Measurements from ENCODE around the gene TMEM95.

TMEM95 gene

DNA sequence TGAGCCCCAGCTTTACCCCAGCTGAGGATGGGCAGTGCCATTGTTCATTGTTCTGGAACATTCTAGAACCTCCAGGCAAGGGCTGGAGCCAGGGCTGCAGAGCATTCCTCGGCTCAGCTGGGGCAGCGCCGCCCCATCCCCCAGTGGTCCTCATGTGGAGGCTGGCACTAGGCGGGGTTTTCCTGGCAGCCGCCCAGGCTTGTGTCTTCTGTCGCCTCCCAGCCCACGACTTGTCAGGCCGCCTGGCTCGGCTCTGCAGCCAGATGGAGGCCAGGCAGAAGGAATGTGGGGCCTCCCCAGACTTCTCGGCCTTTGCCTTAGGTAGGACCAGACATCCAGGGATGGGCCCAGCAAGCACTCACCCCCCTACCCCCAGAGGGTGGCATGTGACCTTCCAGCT, at the start of gene TMEM95:
Gene TMEM95 (plus strand): TSS at position 104 of the 400 bp plus-strand sequence. CDS start 49 bp downstream, at position 153.
- DNase-seq (ENCODE audit: low spot score), result no peak
- TF ChIP-seq, protein P1, sequence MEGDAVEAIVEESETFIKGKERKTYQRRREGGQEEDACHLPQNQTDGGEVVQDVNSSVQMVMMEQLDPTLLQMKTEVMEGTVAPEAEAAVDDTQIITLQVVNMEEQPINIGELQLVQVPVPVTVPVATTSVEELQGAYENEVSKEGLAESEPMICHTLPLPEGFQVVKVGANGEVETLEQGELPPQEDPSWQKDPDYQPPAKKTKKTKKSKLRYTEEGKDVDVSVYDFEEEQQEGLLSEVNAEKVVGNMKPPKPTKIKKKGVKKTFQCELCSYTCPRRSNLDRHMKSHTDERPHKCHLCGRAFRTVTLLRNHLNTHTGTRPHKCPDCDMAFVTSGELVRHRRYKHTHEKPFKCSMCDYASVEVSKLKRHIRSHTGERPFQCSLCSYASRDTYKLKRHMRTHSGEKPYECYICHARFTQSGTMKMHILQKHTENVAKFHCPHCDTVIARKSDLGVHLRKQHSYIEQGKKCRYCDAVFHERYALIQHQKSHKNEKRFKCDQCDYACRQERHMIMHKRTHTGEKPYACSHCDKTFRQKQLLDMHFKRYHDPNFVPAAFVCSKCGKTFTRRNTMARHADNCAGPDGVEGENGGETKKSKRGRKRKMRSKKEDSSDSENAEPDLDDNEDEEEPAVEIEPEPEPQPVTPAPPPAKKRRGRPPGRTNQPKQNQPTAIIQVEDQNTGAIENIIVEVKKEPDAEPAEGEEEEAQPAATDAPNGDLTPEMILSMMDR (IDR thresholded peaks at IDR 0.05; ENCODE audit: extremely low read depth, missing control alignments), result no peak

- TF ChIP-seq, protein P1 (IDR thresholded peaks at IDR 0.05; ENCODE audit: extremely low read depth, missing control alignments), result no peak
- peak; percentile 98 for DNase-seq (ENCODE audit: low spot score)
Measured at GRCh38 chr17:7306911-7307685, 47.9 kb upstream of the TMEM95 start, which contains the start of gene EIF5A. Gene EIF5A, plus strand, starts transcription at chr17:7307628. Its CDS starts 2,008 bp downstream, at chr17:7309636.

- no peak for DNase-seq (ENCODE audit: low spot score)
- TF ChIP-seq, protein P1 (IDR thresholded peaks at IDR 0.05; ENCODE audit: extremely low read depth, missing control alignments), result no peak
Measured at GRCh38 chr17:7307686-7308624, 47.0 kb upstream of the TMEM95 start.

- TF ChIP-seq, protein P1 (IDR thresholded peaks at IDR 0.05; ENCODE audit: extremely low read depth, missing control alignments), result no peak
Measured at GRCh38 chr17:7308625-7309433, 46.1 kb upstream of the TMEM95 start.

GRCh38 chr17:7309628-7310027, 45.3 kb upstream of the TMEM95 start:
- no peak for DNase-seq (ENCODE audit: low spot score)
- TF ChIP-seq, protein P1 (IDR thresholded peaks at IDR 0.05; ENCODE audit: extremely low read depth, missing control alignments), result no peak

More at GRCh38 chr17:7308625-7309433, 46.1 kb upstream of the TMEM95 start:
- peak; percentile 86 for DNase-seq (ENCODE audit: low spot score)

DNA sequence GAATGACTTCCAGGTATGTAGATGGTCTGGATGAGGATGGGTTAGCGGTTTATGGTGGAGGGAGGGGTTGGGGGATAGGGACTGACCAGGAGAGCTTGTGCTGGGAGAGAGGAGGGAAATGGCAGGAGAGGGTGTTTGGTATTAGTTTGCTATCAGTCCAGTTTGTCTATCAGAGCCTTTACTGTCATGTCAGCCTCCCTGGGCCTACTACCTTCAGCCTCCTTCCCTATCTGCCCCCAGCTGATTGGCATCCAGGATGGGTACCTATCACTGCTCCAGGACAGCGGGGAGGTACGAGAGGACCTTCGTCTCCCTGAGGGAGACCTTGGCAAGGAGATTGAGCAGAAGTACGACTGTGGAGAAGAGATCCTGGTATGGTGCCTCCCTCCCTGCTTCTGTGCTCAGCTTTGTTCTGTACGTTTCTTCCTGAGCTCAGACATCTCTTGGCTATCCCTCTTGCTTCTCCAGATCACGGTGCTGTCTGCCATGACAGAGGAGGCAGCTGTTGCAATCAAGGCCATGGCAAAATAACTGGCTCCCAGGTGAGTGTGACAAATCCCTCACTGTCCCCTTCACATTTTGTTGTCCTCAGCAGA, 43.7 kb upstream of the TMEM95 start:
- TF ChIP-seq, protein P1 (IDR thresholded peaks at IDR 0.05; ENCODE audit: extremely low read depth, missing control alignments), result no peak
- DNase-seq (ENCODE audit: low spot score), result no peak

All from GM20000 (cell line).